ENCODE data around the gene MRTFA.

DNA sequence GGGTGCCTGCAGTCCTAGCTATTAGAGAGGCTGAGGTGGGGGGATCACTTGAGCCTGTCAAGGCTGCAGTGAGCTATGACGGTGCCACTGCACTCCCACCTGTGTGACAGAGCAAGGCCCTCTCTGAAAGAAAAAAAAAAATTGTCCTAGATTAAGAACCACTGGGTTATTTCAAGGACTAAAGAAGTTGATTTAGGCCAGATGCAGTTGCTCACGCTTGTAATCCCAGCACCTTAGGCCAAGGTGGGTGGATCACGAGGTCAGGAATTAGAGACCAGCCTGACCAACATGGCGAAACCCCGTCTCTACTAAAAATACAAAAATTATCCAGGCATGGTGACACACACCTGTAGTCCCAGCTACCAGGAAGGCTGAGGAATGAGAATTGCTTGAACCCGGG lies 129.0 kb downstream of the MRTFA start:
- TF ChIP-seq, protein P1, sequence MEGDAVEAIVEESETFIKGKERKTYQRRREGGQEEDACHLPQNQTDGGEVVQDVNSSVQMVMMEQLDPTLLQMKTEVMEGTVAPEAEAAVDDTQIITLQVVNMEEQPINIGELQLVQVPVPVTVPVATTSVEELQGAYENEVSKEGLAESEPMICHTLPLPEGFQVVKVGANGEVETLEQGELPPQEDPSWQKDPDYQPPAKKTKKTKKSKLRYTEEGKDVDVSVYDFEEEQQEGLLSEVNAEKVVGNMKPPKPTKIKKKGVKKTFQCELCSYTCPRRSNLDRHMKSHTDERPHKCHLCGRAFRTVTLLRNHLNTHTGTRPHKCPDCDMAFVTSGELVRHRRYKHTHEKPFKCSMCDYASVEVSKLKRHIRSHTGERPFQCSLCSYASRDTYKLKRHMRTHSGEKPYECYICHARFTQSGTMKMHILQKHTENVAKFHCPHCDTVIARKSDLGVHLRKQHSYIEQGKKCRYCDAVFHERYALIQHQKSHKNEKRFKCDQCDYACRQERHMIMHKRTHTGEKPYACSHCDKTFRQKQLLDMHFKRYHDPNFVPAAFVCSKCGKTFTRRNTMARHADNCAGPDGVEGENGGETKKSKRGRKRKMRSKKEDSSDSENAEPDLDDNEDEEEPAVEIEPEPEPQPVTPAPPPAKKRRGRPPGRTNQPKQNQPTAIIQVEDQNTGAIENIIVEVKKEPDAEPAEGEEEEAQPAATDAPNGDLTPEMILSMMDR (IDR thresholded peaks at IDR 0.05), result no peak
- no peak for TF ChIP-seq POLR2A (IDR thresholded peaks at IDR 0.05)

Data from esophagus squamous epithelium (tissue), 4 donors.